ENCODE results near the gene CALHM1. TPM values are rescaled to one million over a fixed set of nuclear protein-coding genes. Genes with fewer than 3 reads are reported as not detected.

CALHM1 gene
- total RNA-seq, 2 donors from 2014 or later = not detected

DNA sequence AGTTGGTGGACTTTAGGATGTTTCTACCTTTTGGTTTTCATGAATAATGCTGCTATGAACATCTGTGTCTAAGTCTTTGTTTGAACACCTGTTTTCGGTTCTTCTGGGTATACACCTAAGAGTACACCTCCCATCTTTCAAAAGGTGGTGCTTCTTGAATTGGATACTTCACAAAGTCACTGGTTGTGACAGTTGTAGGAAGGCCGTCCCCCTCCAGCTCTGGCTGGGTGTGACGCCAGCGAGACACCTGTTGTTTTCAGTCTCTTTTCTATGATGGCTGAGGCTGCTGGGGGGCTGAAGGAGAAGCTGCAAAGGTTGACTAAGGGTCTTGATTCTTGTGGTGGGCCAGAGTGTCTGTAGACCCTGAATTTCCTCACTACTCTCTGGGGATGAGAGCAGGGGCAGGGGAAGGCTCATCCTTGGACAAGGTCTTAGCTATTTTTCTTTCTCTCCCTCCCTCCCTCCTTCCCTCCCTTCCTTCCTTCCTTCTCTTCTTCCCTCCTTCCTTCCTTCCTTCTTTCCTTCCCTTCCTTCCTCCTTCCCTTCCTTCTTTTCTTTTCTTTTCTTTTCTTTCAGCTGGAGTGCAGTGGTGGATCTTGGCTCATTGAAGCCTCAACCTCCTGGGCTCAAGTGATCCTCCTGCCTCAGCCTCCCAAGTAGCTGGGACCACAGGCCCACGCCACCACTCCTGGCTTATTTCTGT lies 40.4 kb upstream of the CALHM1 start:
- no peaks in the 10 kb centered on the region for H3K9me3 ChIP-seq
- H3K27ac ChIP-seq = peak overlapping the region in 1 of 4 donors; percentile 15
- WGBS, 2 donors = 77 to 78% methylated on average over 5 of the region's 5 CpGs
- H3K4me3 ChIP-seq = no peak overlapping the region
- no peak for TF ChIP-seq POLR2A (IDR thresholded peaks at IDR 0.05)
- TF ChIP-seq, protein P1, sequence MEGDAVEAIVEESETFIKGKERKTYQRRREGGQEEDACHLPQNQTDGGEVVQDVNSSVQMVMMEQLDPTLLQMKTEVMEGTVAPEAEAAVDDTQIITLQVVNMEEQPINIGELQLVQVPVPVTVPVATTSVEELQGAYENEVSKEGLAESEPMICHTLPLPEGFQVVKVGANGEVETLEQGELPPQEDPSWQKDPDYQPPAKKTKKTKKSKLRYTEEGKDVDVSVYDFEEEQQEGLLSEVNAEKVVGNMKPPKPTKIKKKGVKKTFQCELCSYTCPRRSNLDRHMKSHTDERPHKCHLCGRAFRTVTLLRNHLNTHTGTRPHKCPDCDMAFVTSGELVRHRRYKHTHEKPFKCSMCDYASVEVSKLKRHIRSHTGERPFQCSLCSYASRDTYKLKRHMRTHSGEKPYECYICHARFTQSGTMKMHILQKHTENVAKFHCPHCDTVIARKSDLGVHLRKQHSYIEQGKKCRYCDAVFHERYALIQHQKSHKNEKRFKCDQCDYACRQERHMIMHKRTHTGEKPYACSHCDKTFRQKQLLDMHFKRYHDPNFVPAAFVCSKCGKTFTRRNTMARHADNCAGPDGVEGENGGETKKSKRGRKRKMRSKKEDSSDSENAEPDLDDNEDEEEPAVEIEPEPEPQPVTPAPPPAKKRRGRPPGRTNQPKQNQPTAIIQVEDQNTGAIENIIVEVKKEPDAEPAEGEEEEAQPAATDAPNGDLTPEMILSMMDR (IDR thresholded peaks at IDR 0.05) = no peak
- no peak for ATAC-seq
- H3K4me1 ChIP-seq = peaks cover 19% of the 10 kb centered on the region
- H3K36me3 ChIP-seq (replicated peaks in 1 of 2; ENCODE audit: insufficient read depth in 1 of 2, low read depth in 2 of 2) = no peaks in the 10 kb centered on the region
- H3K27me3 ChIP-seq = no peaks in the 10 kb centered on the region
- intact Hi-C loops (cut with DNase I) = no loop called here
- DNase-seq = no peak

DNA sequence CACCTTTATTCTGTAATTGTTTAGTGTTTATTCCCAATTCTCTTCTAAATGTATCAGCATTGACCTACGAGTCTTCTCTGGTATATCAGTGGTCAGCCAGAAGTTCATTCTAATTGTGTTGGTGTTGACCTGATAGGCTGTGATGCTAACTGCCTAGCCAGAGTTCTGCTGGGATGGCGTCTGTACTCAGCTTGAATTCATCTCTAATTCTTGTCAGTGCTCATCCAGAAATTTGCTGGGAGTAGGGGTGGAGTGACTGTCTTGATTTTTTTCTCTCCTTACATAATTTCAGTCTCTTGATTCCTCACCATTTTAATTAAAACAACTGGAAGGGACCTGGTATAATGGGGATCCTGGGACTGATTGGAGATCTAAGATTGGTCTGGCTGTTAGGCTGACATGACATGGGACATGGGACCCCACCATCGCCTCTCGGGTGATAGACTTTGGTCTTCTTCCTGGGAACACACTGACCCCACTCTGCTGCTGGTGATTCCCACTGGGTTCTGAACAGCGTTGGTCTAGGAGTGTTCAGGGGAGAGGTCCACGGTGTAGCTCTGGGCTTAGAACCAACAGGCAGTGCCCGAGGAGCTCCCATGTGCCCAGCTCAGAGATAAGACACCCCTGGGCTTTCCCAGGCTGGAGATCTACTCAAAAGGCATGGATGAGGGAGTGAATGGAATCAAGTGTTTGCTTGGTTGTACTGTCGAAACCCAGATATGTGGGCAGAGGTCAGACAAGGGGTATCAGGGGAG lies 38.6 kb upstream of the CALHM1 start:
- TF ChIP-seq, protein P1 (IDR thresholded peaks at IDR 0.05) = no peak
- TF ChIP-seq POLR2A (IDR thresholded peaks at IDR 0.05) = no peak
- Histone ChIP-seq H3K27ac (peak overlapping the region in 2 of 4 donors; percentile 28 to 32), H3K9me3 (no peaks in the 10 kb centered on the region), H3K27me3 (no peaks in the 10 kb centered on the region), H3K4me1 (peaks cover 16% of the 10 kb centered on the region), H3K36me3 (replicated peaks in 1 of 2; ENCODE audit: insufficient read depth in 1 of 2, low read depth in 2 of 2) (no peaks in the 10 kb centered on the region), H3K4me3 (no peak overlapping the region)
- intact Hi-C loops (cut with DNase I) = no loop called here
- DNase-seq (no peak), ATAC-seq (no peak)
- 55 to 63% methylated on average over 8 of the region's 8 CpGs for WGBS, 2 donors

DNA sequence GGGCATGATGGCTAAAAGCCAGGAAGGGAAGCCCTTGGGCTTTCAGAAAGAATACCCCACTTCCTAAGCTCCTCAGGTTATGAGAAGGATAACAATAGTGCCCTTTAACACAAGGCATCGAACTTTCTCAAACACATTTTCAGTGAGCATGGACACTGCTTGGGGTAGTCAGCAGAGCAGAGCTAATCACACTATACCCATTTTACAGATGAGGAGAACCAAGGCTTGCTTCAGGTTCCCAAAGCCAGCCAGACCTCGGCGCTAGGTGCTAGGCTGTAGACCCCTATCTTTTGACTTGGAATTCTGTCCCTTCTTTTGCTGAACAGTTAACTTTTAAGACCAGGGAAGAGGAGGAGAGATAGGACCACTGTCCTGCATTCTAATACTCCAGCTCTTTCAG lies 36.6 kb upstream of the CALHM1 start:
- Histone ChIP-seq H3K4me1 (peaks cover 20% of the 10 kb centered on the region), H3K27me3 (no peaks in the 10 kb centered on the region), H3K9me3 (no peaks in the 10 kb centered on the region), H3K36me3 (replicated peaks in 1 of 2; ENCODE audit: insufficient read depth in 1 of 2, low read depth in 2 of 2) (no peaks in the 10 kb centered on the region), H3K27ac (peak overlapping the region in 3 of 4 donors; percentile 40 to 80 (median 75)), H3K4me3 (no peak overlapping the region)
- DNase-seq (no peak), ATAC-seq (no peak)
- whole genome bisulfite sequencing, 2 donors = 57 to 74% methylated on average over 3 of the region's 3 CpGs
- TF ChIP-seq POLR2A (IDR thresholded peaks at IDR 0.05) = no peak
- TF ChIP-seq, protein P1 (IDR thresholded peaks at IDR 0.05) = no peak
- intact Hi-C loops (cut with DNase I) = no loop called here

DNA sequence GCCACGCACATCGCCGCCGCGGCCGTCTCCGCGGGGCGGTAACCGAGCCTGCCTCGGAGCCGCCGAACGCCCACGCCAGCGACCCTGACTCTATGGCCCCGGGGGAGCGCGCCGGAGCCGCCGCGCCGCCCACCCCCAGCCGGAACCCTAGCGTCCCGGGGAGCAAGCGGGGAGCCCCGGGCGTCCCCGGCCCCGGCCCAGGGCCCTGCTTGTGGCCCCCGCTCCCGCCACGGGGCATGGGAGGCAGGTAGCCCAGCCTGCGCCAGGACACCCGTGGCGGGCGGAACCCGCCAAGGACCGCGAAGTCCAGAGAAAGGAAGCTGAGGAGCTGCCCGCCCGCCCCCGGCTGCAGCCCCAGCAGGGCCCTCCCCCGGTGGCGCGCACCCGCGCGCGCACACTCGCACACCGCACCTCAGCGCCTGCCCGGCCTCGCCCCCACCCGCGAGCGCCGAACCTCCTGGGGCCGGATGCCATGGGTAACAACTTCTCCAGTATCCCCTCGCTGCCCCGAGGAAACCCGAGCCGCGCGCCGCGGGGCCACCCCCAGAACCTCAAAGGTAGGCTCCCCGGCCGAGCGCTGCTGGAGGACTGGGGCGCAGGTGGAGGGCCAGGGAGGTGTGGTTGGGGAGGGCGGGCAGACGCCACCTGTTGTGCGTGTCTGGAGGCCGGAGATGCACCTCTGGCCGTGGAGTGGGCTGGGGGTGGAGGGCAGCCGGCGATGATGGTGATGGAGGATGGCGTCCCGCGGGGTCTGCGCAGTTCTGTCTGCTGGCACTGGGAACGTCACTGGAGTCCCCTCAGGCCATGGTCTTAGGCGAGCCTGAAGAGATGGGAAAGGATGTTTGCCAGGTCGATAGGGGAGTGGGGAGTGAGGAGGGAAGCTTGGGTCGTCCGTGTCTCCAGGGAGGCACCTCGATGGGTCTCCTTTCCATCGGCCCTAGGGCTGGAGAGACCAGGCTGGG lies 35.5 kb upstream of the CALHM1 start:
- peak overlapping the region; percentile 36 to 80 (median 58) for H3K27ac ChIP-seq
- TF ChIP-seq, protein P1 (IDR thresholded peaks at IDR 0.05) = no peak
- peak in 1 of 3 donors; percentile 20 for TF ChIP-seq POLR2A (IDR thresholded peaks at IDR 0.05)

More for the DNA sequence above, 35.5 kb upstream of the CALHM1 start:
- H3K36me3 ChIP-seq (replicated peaks in 1 of 2; ENCODE audit: insufficient read depth in 1 of 2, low read depth in 2 of 2) = no peaks in the 10 kb centered on the region
- H3K4me3 ChIP-seq = peak overlapping the region; percentile 19 to 23
- no peaks in the 10 kb centered on the region for H3K9me3 ChIP-seq
- intact Hi-C loops (cut with DNase I) = no loop called here
- DNase-seq (peak; percentile 29 to 46 (median 40)), ATAC-seq (peak; percentile 62)
- H3K4me1 ChIP-seq = peaks cover 20% of the 10 kb centered on the region
- H3K27me3 ChIP-seq = no peaks in the 10 kb centered on the region
- 2 to 10% methylated on average over 13 to 87 of the region's 92 CpGs for WGBS, 2 donors

Measured in body of pancreas (tissue), 4 donors.